Measurements from ENCODE around the gene KIF18A.

DNA sequence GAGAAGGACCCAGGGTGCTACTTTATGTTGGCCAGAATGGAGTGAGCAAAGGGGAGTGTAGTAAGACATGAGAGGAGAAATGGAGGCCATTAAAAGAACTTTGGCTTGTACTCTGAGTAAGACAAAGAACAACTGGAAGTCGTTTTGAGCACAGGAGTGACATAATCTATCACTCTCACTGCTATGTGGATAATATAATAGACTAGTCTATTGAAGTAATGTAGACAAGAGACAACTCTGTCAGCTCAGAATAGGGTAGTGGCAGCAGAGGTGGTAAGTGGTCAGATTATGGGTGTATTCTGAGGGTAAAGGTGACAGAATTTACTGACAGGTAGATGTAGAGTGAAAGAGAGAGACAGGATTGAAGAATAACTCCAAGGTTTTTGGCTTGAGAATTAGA lies 8.2 kb downstream of the KIF18A start:
- TF ChIP-seq, protein P1, sequence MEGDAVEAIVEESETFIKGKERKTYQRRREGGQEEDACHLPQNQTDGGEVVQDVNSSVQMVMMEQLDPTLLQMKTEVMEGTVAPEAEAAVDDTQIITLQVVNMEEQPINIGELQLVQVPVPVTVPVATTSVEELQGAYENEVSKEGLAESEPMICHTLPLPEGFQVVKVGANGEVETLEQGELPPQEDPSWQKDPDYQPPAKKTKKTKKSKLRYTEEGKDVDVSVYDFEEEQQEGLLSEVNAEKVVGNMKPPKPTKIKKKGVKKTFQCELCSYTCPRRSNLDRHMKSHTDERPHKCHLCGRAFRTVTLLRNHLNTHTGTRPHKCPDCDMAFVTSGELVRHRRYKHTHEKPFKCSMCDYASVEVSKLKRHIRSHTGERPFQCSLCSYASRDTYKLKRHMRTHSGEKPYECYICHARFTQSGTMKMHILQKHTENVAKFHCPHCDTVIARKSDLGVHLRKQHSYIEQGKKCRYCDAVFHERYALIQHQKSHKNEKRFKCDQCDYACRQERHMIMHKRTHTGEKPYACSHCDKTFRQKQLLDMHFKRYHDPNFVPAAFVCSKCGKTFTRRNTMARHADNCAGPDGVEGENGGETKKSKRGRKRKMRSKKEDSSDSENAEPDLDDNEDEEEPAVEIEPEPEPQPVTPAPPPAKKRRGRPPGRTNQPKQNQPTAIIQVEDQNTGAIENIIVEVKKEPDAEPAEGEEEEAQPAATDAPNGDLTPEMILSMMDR (IDR thresholded peaks at IDR 0.05), result no peak
- TF ChIP-seq POLR2A (IDR thresholded peaks at IDR 0.05; ENCODE audit: low read depth), result no peak
